GM19438 (cell line): ENCODE results near the gene RCN1.
"Not testable (repeated sequence)": the region's sequence is repeated elsewhere in the genome, so short reads cannot be mapped to it uniquely, and the experiment has no call there.

Experiments
- ATAC-seq: cut with Tn5 transposase; IDR thresholded peaks from one replicate; pipeline ENCODE4 v1.9.1; 2021; ENCODE audit warnings: low read depth; ENCODE audit not compliant: unreplicated experiment

Gene RCN1

DNA sequence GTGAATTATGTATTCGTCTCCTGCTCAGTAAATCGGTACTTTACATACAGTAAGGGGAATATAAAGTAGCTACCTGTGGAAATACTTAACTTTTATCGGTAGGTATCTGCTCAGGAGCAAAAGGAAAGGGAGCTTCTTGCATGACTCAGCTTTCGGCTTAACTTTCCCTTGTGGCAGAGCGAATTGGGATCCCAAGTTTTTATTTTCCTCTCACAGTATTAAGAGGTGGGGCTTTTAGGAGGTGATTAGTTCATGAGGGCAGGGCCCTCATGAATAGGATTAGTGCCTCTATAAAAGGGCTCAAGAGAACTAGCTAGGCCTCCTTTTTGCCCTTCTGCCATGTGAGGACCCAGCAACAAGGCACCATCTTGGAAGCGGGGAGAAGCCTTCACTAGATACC is 18.7 kb downstream of the RCN1 start:
- ATAC-seq = no peak

DNA sequence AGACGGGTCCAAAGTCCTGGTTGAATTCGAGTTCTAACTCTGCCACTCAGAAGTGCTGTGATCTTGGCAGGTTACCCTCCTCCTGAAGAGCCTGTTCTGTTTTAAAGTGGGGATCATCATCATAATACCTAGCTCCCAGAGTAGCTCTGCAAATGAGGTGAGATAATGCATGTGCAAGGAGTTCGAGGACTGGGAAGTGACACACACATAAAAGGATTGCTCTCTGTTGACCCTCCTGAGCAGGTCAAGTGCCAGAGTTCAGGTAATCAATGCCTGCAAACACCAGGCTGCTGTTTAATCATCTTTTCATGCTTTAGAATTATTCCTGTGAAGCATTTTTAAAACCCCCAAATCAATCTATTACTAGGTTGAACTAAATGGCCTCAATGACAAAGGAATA is 19.9 kb downstream of the RCN1 start:
- no peak for ATAC-seq

GRCh38 chr11:32113200-32113919 is 22.5 kb downstream of the RCN1 start:
- no peak for ATAC-seq

DNA sequence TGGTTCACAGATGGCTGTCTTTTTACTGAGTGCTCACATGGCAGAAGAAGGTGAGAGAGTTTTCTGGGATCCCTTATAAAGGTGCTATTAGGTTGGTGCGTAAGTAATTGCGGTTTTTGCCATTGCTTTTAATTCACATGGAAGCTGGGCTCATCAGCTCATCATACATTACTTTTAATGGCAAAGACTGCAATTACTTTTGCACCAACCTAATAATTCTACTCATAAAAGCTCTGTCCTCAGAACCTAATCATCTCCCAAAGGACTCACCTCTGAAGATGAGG is 23.0 kb downstream of the RCN1 start:
- no peak for ATAC-seq

- no peak for ATAC-seq
Measured at GRCh38 chr11:32115446-32115845, 24.6 kb downstream of the RCN1 start.

DNA sequence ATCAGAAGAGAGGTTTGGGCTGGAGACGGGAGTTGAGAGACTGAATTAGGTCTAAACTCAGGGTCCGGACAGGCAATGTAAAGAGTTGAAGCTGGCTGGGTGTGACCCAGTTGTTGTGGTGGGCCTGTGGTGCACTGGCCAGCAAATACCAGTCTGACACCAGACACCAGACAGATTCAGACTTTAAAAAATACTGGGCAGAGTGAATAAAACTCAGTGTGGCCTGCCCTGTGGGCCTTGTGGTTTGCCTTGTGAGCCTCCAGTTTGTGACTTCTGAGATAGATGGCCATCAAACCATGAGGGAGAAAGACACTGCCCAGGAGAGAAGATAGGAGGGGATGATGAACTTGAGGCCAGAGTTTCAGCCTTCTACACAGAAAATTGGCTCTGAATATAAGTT is 25.8 kb downstream of the RCN1 start:
- no peak for ATAC-seq

- no peak for ATAC-seq
Measured at GRCh38 chr11:32118025-32118974, 27.4 kb downstream of the RCN1 start.

- not testable (repeated sequence) for ATAC-seq
Measured at GRCh38 chr11:32119139-32119538, 28.3 kb downstream of the RCN1 start.

DNA sequence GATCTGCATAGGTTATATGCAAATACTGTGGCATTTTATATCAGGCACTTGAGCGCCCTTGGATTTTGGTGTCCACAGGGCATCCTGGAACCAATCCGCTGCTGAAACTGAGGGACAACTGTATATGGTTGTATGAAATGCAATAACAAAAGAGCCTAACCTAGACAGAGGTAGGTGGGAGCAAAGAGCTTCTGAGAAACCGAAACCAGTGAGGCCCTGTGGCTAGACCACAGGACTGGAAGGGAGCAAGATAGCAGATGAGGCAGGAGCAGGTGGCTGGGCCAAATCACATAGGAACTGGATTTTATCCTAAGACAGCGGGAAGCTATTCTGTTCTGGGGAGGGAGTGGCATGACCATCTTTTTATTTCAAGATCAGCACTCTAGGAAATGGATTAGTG is 30.1 kb downstream of the RCN1 start:
- ATAC-seq = no peak

GRCh38 chr11:32122200-32122599 is 31.3 kb downstream of the RCN1 start:
- no peak for ATAC-seq

DNA sequence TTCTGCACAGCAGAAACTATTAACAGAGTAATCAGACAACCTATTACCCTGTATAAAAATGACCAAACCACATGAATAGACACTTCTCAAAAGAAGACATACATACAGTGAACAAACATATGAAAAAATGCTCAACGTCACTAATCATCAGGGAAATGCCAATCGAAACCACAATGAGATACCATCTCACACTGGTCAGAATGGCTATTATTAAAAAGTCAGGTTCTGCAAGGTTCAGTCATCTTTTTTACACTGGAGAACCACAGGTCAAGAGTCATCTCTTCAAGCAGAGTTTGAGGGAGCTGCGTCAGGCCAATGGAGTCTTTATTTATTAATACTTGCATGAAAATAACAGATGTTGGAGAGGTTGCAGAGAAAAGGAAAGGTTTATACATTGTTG is 40.4 kb downstream of the RCN1 start:
- ATAC-seq = no peak

- no peak for ATAC-seq
Measured at GRCh38 chr11:32136657-32137056, 45.8 kb downstream of the RCN1 start.

DNA sequence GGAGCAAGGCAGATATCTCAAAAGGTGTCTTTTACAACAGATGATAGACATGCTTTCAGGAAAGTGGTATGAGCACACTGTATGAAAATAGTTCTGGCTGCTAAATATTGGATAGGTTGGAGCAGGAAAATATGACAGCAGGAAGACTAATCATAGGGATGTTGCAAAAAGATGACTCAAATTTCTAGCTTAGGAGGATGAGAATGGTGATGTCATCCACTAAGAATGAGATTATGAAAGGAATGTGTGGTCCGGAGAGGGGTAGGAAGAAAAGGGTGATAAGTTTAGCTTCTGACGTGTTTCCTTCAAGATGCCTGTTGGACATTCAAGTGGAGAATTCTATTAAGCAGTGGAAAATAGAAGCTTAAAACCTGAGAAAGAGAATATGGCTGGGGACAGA is 46.4 kb downstream of the RCN1 start:
- ATAC-seq = no peak

DNA sequence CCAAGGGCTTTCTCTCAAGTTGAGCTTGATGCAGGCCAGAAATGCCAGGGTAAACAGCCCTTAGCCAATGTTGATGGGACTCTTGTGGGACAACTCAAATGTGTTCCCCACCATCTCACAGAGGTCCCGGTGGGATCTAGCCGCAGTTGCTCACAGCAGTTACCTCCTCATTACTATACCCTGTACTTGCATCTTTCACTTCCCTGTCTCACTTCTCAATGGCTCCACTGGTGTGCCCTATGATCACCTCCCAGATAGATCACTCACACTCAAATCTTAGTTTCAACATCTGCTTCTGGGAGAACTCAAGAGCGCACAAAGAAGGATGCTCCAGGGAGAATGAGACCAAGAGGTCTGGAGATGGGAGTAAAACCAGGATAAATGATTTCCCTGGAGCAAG is 47.0 kb downstream of the RCN1 start:
- no peak for ATAC-seq

- no peak for ATAC-seq
Measured at GRCh38 chr11:32138902-32139301, 48.0 kb downstream of the RCN1 start.

DNA sequence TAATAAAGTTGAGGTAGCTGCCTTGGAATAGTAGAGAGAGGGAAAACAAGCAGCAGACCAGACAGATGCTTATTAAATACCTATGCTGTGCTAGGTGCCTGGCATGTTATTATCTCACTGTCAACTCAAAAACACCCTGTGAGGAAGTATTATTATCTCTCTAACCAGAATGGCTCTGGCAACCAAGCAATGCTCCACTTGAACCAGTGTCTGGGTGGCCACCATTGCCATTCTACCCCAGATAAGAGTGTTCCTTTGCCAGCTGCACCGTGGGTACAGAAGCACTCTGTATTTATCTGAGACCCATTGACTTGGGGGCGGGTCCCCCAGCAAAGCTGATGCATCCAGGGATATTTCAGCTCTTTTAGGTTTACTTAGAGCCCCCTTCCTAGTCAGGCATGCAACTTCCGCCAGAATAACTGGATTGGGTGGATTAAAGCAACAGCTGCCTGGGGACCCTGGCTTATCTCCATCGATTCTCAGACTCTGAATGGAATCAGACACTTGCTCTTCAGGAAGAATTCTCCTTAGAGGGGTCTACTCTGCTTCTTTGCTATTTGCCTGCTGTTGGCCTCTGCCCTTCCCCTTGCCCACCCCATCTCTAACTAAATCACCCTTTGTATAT is 49.1 kb downstream of the RCN1 start:
- ATAC-seq = no peak

DNA sequence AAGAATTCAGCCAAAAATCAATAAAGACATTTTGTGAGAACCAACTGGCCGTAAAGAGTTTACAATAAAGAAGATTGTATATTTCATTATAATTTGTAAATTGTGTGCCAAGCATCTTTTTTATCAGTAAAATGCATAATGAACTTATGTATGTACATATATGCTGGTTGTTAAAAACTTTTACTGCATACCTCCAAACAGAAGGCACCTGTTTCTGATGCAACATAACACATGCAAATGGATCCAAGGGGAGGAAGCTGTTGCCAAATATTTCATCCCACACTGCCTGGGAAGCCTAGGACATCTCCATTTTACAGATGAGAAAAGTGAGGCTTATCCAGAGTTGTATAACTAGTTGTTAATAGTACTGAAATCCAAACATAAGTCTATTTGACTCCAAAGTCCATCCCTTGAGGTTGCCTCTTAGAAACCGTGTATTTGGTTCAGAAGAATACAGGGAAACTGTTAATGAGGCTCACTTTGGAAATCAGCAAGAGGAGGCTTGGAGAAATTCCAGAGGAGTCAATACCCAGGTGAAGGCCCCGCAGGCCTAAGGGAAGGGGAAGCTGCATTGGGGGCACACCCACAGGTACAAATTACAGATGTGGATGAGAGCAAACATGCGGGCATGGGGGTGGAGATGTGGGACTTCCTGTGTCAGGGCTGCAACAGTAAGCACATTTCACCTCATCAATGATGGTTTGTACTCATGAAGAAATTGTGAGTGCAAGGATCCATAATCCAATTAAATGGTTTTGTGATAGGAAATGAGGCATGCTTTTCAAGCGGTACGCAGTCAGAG is 51.1 kb downstream of the RCN1 start:
- ATAC-seq = no peak

- ATAC-seq = no peak
Measured at GRCh38 chr11:32143378-32143777, 52.5 kb downstream of the RCN1 start.

DNA sequence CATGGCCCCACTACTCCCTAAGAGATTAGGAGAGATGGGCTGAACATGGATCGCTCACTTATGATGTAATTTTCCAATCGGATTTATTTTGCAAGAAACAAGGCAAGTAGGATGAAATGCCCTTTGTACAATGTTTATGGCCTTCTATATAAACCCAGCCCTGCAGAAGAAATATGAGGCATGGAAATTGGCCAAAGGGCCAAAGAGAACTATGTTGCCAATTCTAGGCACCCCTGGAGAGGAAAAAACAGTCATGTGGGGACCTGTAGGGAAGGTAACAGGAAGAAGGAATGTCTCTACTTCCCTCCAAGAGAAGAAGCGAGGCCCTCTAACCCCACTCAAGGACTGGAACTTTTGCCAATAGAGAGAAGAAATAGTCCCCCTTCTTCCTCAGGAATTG is 54.4 kb downstream of the RCN1 start:
- no peak for ATAC-seq

DNA sequence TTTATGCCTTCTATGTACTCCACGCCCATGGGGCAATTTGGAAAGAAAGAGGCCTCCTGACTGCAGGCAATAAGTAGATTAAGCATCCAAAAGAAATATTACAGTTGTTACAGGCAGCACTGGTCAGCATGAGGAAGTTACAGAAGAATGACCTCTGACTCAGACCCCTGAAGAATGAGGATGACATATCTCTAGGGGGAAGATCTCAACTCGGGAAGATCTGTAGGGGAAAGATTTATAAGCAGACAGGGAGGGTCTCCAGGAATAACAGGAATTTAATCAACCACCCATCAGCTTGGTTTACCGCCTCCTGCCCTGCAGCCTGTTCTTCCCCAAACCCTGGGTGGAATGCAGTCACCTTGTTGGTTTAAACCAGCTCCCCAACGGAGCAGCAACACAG is 58.0 kb downstream of the RCN1 start:
- no peak for ATAC-seq

GRCh38 chr11:32149748-32150147 is 58.9 kb downstream of the RCN1 start:
- ATAC-seq = no peak
